Heart left ventricle (tissue), 16 donors: Measurements from ENCODE around the gene MGAT5. TPM values are rescaled to one million over a fixed set of nuclear protein-coding genes. Genes with fewer than 3 reads are reported as not detected.
A peak's percentile ranks its signal among the peaks of the same experiment; 100 is the strongest.

Experiments
- ATAC-seq, 4 donors: fragments of 200-7000 bp; cut with Tn5 transposase; one replicate each; pipeline ENCODE4 v1.9.1; 2020 to 2022; ENCODE audit warnings: moderate library complexity in 4 of 4, mild to moderate bottlenecking in 3 of 4, moderate number of reproducible peaks in 1 of 4
- DNase-seq, 5 donors: peaks; one replicate each; pipeline ENCODE4 v3.0.0-alpha.2; 2020
- H3K27ac ChIP-seq, 12 donors: fragments of 200-600 bp; sonication (generic) in 4 of 12; one replicate each; pipeline versions ENCODE4 v1.5.0 to v1.8.0; 2016 to 2022; ENCODE audit warnings: mild to moderate bottlenecking in 2 of 12
- H3K27me3 ChIP-seq, 9 donors: fragments of 200-600 bp; sonication (generic) in 2 of 9; one replicate each; pipeline versions ENCODE4 v1.5.1 to v1.8.0; 2016 to 2022; ENCODE audit warnings: mild to moderate bottlenecking in 3 of 9
- H3K36me3 ChIP-seq, 9 donors: fragments of 200-600 bp; sonication (generic) in 2 of 9; one replicate each; pipeline versions ENCODE4 v1.5.0 to v1.8.0; 2018 to 2022; ENCODE audit warnings: mild to moderate bottlenecking in 2 of 9
- H3K4me1 ChIP-seq, 12 donors: fragments of 200-600 bp; sonication (generic) in 4 of 12; one replicate each; pipeline versions ENCODE4 v1.5.0 to v1.8.0; 2016 to 2022; ENCODE audit warnings: mild to moderate bottlenecking in 3 of 12
- H3K4me3 ChIP-seq, 12 donors: fragments of 200-600 bp; sonication (generic) in 4 of 12; one replicate each; pipeline versions ENCODE4 v1.5.0 to v1.8.0; 2017 to 2022; ENCODE audit warnings: mild to moderate bottlenecking in 9 of 12, moderate library complexity in 4 of 12
- H3K9me3 ChIP-seq, 12 donors: fragments of 200-600 bp; sonication (generic) in 4 of 12; one replicate each; pipeline versions ENCODE4 v1.5.0 to v1.8.0; 2016 to 2022; ENCODE audit warnings: mild to moderate bottlenecking in 1 of 12
- POLR2A ChIP-seq, 2 donors: fragments of 450-650 bp; IDR thresholded peaks; one replicate each; pipeline ENCODE4 v1.6.1; 2017; ENCODE audit warnings: antibody characterized with exemption in 2 of 2, mild to moderate bottlenecking in 2 of 2, moderate library complexity in 2 of 2
- WGBS, 4 donors: extraction: QIAGEN DNeasy Blood & Tissue Kit in 2 of 4; methylation state at CpG; one replicate each; pipeline versions ENCODE4 v1.1.5 to v1.1.7; 2013 to 2018; 5-methylcytosine and 5-hydroxymethylcytosine counted together
- intact Hi-C, 10 donors: fragments of 100-400 bp; cut with DNase I; formaldehyde crosslinking; loops; one replicate each; pipeline versions ENCODE4 v1.11.1 to v1.14.2; 2022
- polyA plus RNA-seq, 2 donors: library from polyadenylated mRNA; stranded (reverse); fragments of 200-250 nt; gene quantifications; one replicate each; pipeline ENCODE4 v1.2.3, GENCODE V29; 2013
- total RNA-seq, 9 donors: library from RNA; depleted of rRNA in 2 of 9; stranded (reverse); fragments of >200 nt in 2 of 9; fragmentation: NEBNext Ultra II Directional in 3 of 9; extraction: Animal tissue kit (Norgen Biotek cat#: 25700) in 3 of 9; gene quantifications; one replicate each; pipeline versions ENCODE4 v1.1.0 to v1.2.4, GENCODE V29; 2016 to 2023
- TF ChIP-seq, protein P1 (sequence below), 12 donors: fragments of 200-600 bp; sonication (generic) in 4 of 12; IDR thresholded peaks; one replicate each; pipeline versions ENCODE4 v1.5.0 to v1.8.0; 2018 to 2022; ENCODE audit warnings: antibody characterized with exemption in 12 of 12, mild to moderate bottlenecking in 5 of 12
- donor health status: ischemic (EF 13 %, LVEDD 7.1; RV severe dilation, severe dysfunction).
- donor health status: healthy with polysubstance abuse.
- donor health status: DM: no; HTN: yes; CAD: no.
- donor health status: DM: no; HTN: no; CAD: no.
- donor health status: ischemic (EF 25% LVEDD 6.9; RV normal size, moderate dysfunction).
- donor health status: ischemic (EF 25% LVEDD 5.7; RV mildly dilated, moderate dysfunction).
- donor health status: healthy.
- donor health status: DM: yes; HTN: yes; CAD: no.
- donor health status: ischemic (EF 35%, LVEDD 5.7; RV mildly dilated, moderate dysfunction).
- donor health status: nonischemic (EF 11% LVEDD 7.7; RV severe dilation, severe dysfunction).
- donor health status: DM: yes; HTN: yes; CAD: no.
- donor health status: PGD.
- donor health status: ischemic (EF 29% LVEDD 5.4; RV normal size, mild dysfunction).
- donor health status: nonischemic (EF 23%, LVEDD 6.1; RV moderate dilation, normal function).

The MGAT5 gene
- total and polyA plus RNA-seq, 11 donors = 9.7 to 116 (median 79.3) TPM

DNA sequence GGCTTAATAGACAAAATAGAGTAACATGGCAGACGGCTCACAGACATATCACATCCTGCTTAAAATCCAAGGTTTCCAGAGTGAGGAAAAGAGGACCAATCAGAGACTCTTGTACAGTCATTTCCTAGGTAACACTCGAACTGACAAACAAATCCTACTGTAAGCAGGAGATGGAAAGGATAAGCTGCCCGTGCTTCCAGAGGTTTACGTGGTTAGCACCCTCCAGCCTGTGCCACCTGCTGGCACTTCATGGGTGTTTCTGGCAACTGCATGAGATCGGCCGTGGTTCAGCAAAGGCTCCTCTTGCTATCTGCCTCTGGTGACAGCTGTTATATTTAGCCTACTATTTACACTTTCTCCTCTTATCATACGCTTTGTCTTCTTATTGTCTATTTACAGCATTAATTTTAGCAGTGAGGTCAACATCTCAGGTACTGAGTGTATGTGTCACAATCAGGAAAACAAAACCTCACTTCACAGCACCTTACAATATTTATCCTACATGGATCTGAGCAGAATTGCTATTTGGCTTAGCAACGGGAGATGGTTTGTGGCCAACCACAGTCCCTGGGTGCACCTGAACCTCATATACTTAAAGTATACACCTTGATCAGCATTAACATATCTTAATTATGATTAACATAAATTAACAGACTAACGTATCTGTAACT, 238.0 kb downstream of the MGAT5 start:
- 28 to 41% (median 38%) methylated on average over 9 of the region's 9 CpGs for WGBS, 4 donors
- TF ChIP-seq, protein P1, sequence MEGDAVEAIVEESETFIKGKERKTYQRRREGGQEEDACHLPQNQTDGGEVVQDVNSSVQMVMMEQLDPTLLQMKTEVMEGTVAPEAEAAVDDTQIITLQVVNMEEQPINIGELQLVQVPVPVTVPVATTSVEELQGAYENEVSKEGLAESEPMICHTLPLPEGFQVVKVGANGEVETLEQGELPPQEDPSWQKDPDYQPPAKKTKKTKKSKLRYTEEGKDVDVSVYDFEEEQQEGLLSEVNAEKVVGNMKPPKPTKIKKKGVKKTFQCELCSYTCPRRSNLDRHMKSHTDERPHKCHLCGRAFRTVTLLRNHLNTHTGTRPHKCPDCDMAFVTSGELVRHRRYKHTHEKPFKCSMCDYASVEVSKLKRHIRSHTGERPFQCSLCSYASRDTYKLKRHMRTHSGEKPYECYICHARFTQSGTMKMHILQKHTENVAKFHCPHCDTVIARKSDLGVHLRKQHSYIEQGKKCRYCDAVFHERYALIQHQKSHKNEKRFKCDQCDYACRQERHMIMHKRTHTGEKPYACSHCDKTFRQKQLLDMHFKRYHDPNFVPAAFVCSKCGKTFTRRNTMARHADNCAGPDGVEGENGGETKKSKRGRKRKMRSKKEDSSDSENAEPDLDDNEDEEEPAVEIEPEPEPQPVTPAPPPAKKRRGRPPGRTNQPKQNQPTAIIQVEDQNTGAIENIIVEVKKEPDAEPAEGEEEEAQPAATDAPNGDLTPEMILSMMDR (IDR thresholded peaks at IDR 0.05) = peak in 1 of 12 donors; percentile 21
- no peak for TF ChIP-seq POLR2A (IDR thresholded peaks at IDR 0.05)
- Histone ChIP-seq H3K4me1 (peaks cover 0 to 19% (median 0%) of the 10 kb centered on the region in 12 donors), H3K36me3 (no peaks in the 10 kb centered on the region), H3K27me3 (no peaks in the 10 kb centered on the region), H3K27ac (no peak overlapping the region), H3K9me3 (no peaks in the 10 kb centered on the region), H3K4me3 (no peak overlapping the region)
- ATAC-seq = peak; percentile 31 to 76 (median 59)
- intact Hi-C loops = no loop called here
- no peak for DNase-seq

DNA sequence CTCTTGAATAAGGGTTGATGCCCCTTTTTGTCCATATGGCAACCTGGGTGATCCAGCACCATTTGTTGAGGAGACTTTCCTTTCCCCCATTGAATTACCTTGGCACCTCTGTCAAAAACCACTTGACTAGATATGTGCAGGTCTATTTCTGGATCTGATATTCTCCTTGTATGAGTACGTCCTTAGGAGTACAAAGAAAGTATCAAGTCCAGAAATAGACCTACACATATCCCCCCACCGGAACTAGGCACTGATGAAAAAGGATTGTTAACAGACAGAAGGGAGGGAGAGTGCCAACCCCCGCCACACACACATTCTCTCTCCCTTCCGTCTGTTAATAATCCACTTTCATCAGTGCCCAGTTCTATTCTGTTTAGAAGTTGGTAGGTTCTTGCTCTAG, 239.9 kb downstream of the MGAT5 start:
- DNase-seq (no peak), ATAC-seq (peak; percentile 24 to 87 (median 70))
- TF ChIP-seq POLR2A (IDR thresholded peaks at IDR 0.05) = no peak
- TF ChIP-seq, protein P1 (IDR thresholded peaks at IDR 0.05) = no peak
- H3K4me3 ChIP-seq = no peak overlapping the region
- H3K27me3 ChIP-seq = no peaks in the 10 kb centered on the region
- no peak overlapping the region for H3K27ac ChIP-seq
- H3K36me3 ChIP-seq = no peaks in the 10 kb centered on the region
- intact Hi-C loops = no loop called here
- H3K9me3 ChIP-seq = no peaks in the 10 kb centered on the region
- WGBS, 4 donors = 43 to 60% (median 47%) methylated on average over 4 of the region's 4 CpGs
- H3K4me1 ChIP-seq = peaks cover 0 to 19% (median 0%) of the 10 kb centered on the region in 12 donors

DNA sequence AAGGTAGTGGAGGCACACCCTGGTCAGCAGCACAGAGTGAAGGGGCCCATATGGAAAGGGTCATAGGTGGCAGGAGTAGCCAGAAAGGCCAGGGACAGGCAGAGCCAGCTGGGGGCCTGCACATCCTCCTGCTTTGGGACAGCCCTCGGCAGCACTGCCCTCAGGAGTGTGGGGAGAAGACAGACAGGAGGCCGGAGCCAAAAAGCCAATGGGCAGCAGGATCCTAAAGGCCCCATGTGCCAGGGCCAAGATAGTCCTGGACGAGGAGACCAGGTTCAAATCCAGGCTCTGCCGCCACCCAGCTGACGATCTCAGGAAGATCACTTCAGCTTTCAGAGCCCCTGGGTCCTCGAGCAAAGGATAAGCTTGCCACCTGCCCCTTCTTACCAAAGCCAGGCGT, 244.8 kb downstream of the MGAT5 start:
- no peaks in the 10 kb centered on the region for H3K27me3 ChIP-seq
- DNase-seq = no peak
- TF ChIP-seq, protein P1 (IDR thresholded peaks at IDR 0.05) = no peak
- TF ChIP-seq POLR2A (IDR thresholded peaks at IDR 0.05) = no peak
- H3K4me3 ChIP-seq = no peak overlapping the region
- no peaks in the 10 kb centered on the region for H3K9me3 ChIP-seq
- no peak for ATAC-seq
- H3K4me1 ChIP-seq = peaks cover 0 to 6% (median 0%) of the 10 kb centered on the region in 12 donors
- H3K36me3 ChIP-seq = no peaks in the 10 kb centered on the region
- WGBS, 4 donors = 77 to 89% (median 86%) methylated on average over 7 of the region's 7 CpGs
- no peak overlapping the region for H3K27ac ChIP-seq
- intact Hi-C loops = no loop called here

DNA sequence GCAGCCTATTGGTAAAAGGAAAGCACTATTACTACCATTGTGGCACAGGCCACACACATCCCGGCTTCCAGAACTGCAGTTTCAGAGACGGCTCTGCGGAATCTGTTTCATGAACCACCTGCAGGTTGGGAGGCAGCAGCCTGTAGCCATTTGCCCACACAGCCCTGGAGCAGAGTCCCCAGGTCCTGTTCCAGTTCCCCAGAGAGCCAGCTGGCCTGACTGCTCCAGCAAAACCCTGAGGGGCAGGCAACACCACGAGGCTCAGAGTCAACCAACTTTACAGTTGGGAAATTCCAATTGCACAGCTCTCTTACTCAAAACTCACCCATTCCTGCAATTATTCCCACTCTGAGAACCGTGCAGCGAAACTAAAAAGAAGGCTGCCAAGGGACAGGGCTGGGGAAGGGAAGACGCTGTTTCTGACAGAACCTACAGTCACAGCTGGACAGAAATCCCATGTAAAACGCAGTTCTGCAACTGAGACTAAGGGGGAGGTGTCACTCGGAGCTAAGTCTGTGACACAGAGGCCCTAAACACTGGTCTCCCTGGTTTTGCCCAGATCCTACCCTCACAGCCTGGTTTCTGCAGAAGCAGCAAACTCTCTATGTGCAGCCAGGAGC, 245.5 kb downstream of the MGAT5 start:
- no peaks in the 10 kb centered on the region for H3K36me3 ChIP-seq
- DNase-seq = no peak
- H3K9me3 ChIP-seq = no peaks in the 10 kb centered on the region
- ATAC-seq = no peak
- no peaks in the 10 kb centered on the region for H3K4me1 ChIP-seq
- intact Hi-C loops = no loop called here
- no peak overlapping the region for H3K4me3 ChIP-seq
- TF ChIP-seq, protein P1 (IDR thresholded peaks at IDR 0.05) = no peak
- no peak for TF ChIP-seq POLR2A (IDR thresholded peaks at IDR 0.05)
- 69 to 83% (median 77%) methylated on average over 9 of the region's 9 CpGs for WGBS, 4 donors
- no peak overlapping the region for H3K27ac ChIP-seq
- H3K27me3 ChIP-seq = no peaks in the 10 kb centered on the region
